GM12878 (cell line): ENCODE measurements around the gene NPAS2. TPM values are rescaled to one million over a fixed set of nuclear protein-coding genes. Genes with fewer than 3 reads are reported as not detected.

Source experiments
- BMI1 ChIP-seq: fragments of 450-650 bp; IDR thresholded peaks from 2 replicates; pipeline ENCODE4 v1.6.1; 2016; ENCODE audit warnings: mild to moderate bottlenecking, moderate library complexity, borderline replicate concordance
- CEBPB ChIP-seq, 2 experiments: fragments of 150-350 bp in 1 of 2; IDR thresholded peaks; 2 replicates each; pipeline ENCODE4 v1.6.1; 2012 to 2014; ENCODE audit warnings: low read depth in 2 of 2, low read length in 2 of 2, borderline replicate concordance in 1 of 2, inconsistent platforms in 1 of 2
- CEBPZ ChIP-seq: fragments of 150-350 bp; IDR thresholded peaks from 2 replicates; pipeline ENCODE4 v1.6.1; 2016; ENCODE audit warnings: low read depth, low read length
- CHD4 ChIP-seq: fragments of 200-600 bp; sonication (generic); IDR thresholded peaks from 2 replicates; pipeline ENCODE4 v1.6.1; 2016; ENCODE audit warnings: mild to moderate bottlenecking
- IRF4 ChIP-seq: IDR thresholded peaks from 2 replicates; pipeline ENCODE4 v1.6.1; 2011; ENCODE audit warnings: low read depth, low read length
- LARP7 ChIP-seq: fragments of 450-650 bp; IDR thresholded peaks from 2 replicates; pipeline ENCODE4 v1.6.1; 2017; ENCODE audit warnings: mild to moderate bottlenecking
- MTA2 ChIP-seq: fragments of 450-650 bp; IDR thresholded peaks from 2 replicates; pipeline ENCODE4 v1.6.1; 2016; ENCODE audit warnings: low read depth, mild to moderate bottlenecking, moderate library complexity
- NBN ChIP-seq: fragments of 450-650 bp; IDR thresholded peaks from 2 replicates; pipeline ENCODE4 v1.6.1; 2016
- NFYB ChIP-seq: IDR thresholded peaks from 2 replicates; pipeline ENCODE4 v1.6.1; 2011; ENCODE audit warnings: low read depth, mild to moderate bottlenecking, low read length, improper control_type of control experiment, moderate library complexity; ENCODE audit not compliant: insufficient read depth
- RBBP5 ChIP-seq: fragments of 200-600 bp; sonication (generic); conservative IDR thresholded peaks from 2 replicates; pipeline ENCODE4 v1.6.1; 2016
- TCF12 ChIP-seq: IDR thresholded peaks from 2 replicates; pipeline ENCODE4 v1.6.1; 2011; ENCODE audit warnings: low read depth, mild to moderate bottlenecking, low read length
- USF2 ChIP-seq: IDR thresholded peaks from 2 replicates; pipeline ENCODE4 v1.6.1; 2011; ENCODE audit warnings: low read depth, low read length, improper control_type of control experiment, borderline replicate concordance
- YY1 ChIP-seq: IDR thresholded peaks from 2 replicates; pipeline ENCODE4 v1.6.1; 2011; ENCODE audit warnings: low read depth, mild to moderate bottlenecking, low read length
- ZNF207 ChIP-seq: fragments of 450-650 bp; IDR thresholded peaks from 2 replicates; pipeline ENCODE4 v1.6.1; 2014; ENCODE audit warnings: antibody characterized with exemption, mild to moderate bottlenecking, borderline replicate concordance
- polyA plus RNA-seq, 11 experiments: library from polyadenylated mRNA; depleted of rRNA in 4 of 11; unstranded in 6 of 11; stranded (reverse) in 5 of 11; fragments of >200 nt; fragmentation: Nextera tagmentation in 4 of 11; fragmentation: Illumina TruSeq in 1 of 11; extraction: Ambion mirVana in 4 of 11; extraction: Trizol in 1 of 11; gene quantifications; 1 replicate in 1 of 11; 2 replicates in 10 of 11; pipeline versions ENCODE4 v1.2.1 to v1.2.3, GENCODE V29; 2011 to 2016; ENCODE audit warnings: inconsistent platforms in 2 of 11, missing spikeins in 2 of 11, low read depth in 1 of 11
- total RNA-seq, 4 experiments: library from RNA; depleted of rRNA in 3 of 4; stranded (reverse); fragments of >200 nt in 3 of 4; fragmentation: Illumina TruSeq in 1 of 4; extraction: Trizol in 1 of 4; gene quantifications; 2 replicates each; pipeline versions ENCODE4 v1.2.1 to v1.2.3, GENCODE V29; 2013 to 2021
- TF ChIP-seq, protein P1 (sequence below): fragments of 450-650 bp; IDR thresholded peaks from 2 replicates; pipeline ENCODE4 v1.6.1; 2017; ENCODE audit warnings: mild to moderate bottlenecking, moderate library complexity
- TF ChIP-seq, protein P2 (sequence below): fragments of 450-650 bp; formaldehyde crosslinking; IDR thresholded peaks from 2 replicates; pipeline ENCODE4 v1.4.0; 2022; ENCODE audit warnings: mild to moderate bottlenecking, moderate library complexity

NPAS2 gene
- total and polyA plus RNA-seq, 10 of the 15 experiments (the other 5 are each of a cell fraction or from before 2014, with no cell fraction given): 0.08 TPM; not detected in 9

- TF ChIP-seq IRF4 (no peak), LARP7 (peak; percentile 33; the same call in 1 of the 2 replicates), CHD4 (no peak), TCF12 (peak; percentile 88; the same call in 1 of the 2 replicates), NFYB (no peak), CEBPB (IDR thresholded peaks at IDR 0.05; ENCODE audit: borderline replicate concordance in 1 of 2, low read depth in 2 of 2, low read length in 2 of 2) (peak in 1 of 2 experiments; percentile 25; a peak in 1 of 4 replicates), BMI1 (no peak), NBN (peak; percentile 94), RBBP5 (peak; percentile 96; the same call in 1 of the 2 replicates), CEBPZ (no peak), ZNF207 (peak; percentile 25; the same call in 1 of the 2 replicates), USF2 (no peak), YY1 (peak; percentile 89), MTA2 (peak; percentile 84)
- TF ChIP-seq, protein P1, sequence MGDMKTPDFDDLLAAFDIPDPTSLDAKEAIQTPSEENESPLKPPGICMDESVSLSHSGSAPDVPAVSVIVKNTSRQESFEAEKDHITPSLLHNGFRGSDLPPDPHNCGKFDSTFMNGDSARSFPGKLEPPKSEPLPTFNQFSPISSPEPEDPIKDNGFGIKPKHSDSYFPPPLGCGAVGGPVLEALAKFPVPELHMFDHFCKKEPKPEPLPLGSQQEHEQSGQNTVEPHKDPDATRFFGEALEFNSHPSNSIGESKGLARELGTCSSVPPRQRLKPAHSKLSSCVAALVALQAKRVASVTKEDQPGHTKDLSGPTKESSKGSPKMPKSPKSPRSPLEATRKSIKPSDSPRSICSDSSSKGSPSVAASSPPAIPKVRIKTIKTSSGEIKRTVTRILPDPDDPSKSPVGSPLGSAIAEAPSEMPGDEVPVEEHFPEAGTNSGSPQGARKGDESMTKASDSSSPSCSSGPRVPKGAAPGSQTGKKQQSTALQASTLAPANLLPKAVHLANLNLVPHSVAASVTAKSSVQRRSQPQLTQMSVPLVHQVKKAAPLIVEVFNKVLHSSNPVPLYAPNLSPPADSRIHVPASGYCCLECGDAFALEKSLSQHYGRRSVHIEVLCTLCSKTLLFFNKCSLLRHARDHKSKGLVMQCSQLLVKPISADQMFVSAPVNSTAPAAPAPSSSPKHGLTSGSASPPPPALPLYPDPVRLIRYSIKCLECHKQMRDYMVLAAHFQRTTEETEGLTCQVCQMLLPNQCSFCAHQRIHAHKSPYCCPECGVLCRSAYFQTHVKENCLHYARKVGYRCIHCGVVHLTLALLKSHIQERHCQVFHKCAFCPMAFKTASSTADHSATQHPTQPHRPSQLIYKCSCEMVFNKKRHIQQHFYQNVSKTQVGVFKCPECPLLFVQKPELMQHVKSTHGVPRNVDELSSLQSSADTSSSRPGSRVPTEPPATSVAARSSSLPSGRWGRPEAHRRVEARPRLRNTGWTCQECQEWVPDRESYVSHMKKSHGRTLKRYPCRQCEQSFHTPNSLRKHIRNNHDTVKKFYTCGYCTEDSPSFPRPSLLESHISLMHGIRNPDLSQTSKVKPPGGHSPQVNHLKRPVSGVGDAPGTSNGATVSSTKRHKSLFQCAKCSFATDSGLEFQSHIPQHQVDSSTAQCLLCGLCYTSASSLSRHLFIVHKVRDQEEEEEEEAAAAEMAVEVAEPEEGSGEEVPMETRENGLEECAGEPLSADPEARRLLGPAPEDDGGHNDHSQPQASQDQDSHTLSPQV: no peak
- TF ChIP-seq, protein P2, sequence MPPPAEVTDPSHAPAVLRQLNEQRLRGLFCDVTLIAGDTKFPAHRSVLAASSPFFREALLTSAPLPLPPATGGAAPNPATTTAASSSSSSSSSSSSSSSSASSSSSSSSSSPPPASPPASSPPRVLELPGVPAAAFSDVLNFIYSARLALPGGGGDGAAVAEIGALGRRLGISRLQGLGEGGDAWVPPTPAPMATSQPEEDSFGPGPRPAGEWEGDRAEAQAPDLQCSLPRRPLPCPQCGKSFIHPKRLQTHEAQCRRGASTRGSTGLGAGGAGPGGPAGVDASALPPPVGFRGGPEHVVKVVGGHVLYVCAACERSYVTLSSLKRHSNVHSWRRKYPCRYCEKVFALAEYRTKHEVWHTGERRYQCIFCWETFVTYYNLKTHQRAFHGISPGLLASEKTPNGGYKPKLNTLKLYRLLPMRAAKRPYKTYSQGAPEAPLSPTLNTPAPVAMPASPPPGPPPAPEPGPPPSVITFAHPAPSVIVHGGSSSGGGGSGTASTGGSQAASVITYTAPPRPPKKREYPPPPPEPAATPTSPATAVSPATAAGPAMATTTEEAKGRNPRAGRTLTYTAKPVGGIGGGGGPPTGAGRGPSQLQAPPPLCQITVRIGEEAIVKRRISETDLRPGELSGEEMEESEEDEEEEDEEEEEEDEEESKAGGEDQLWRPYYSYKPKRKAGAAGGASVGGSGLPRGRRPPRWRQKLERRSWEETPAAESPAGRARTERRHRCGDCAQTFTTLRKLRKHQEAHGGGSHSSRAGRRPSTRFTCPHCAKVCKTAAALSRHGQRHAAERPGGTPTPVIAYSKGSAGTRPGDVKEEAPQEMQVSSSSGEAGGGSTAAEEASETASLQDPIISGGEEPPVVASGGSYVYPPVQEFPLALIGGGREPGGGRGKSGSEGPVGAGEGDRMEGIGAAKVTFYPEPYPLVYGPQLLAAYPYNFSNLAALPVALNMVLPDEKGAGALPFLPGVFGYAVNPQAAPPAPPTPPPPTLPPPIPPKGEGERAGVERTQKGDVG (CRISPR knock-in tag): no peak
These were observed 182.0 kb downstream of the NPAS2 start, which contains the start of gene RPL31 (continued) for GRCh38 chr2:101001691-101002561.
